ENCODE measurements around the gene RYR2.

- no peak for TF ChIP-seq USF2 (CRISPR knock-in tag; IDR thresholded peaks at IDR 0.05)
- no peak for TF ChIP-seq RFX5 (IDR thresholded peaks at IDR 0.05; ENCODE audit: low read depth, low read length)
- TF ChIP-seq, protein P1, sequence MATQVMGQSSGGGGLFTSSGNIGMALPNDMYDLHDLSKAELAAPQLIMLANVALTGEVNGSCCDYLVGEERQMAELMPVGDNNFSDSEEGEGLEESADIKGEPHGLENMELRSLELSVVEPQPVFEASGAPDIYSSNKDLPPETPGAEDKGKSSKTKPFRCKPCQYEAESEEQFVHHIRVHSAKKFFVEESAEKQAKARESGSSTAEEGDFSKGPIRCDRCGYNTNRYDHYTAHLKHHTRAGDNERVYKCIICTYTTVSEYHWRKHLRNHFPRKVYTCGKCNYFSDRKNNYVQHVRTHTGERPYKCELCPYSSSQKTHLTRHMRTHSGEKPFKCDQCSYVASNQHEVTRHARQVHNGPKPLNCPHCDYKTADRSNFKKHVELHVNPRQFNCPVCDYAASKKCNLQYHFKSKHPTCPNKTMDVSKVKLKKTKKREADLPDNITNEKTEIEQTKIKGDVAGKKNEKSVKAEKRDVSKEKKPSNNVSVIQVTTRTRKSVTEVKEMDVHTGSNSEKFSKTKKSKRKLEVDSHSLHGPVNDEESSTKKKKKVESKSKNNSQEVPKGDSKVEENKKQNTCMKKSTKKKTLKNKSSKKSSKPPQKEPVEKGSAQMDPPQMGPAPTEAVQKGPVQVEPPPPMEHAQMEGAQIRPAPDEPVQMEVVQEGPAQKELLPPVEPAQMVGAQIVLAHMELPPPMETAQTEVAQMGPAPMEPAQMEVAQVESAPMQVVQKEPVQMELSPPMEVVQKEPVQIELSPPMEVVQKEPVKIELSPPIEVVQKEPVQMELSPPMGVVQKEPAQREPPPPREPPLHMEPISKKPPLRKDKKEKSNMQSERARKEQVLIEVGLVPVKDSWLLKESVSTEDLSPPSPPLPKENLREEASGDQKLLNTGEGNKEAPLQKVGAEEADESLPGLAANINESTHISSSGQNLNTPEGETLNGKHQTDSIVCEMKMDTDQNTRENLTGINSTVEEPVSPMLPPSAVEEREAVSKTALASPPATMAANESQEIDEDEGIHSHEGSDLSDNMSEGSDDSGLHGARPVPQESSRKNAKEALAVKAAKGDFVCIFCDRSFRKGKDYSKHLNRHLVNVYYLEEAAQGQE (IDR thresholded peaks at IDR 0.05; ENCODE audit: borderline replicate concordance): no peak
- TF ChIP-seq, protein P1 (CRISPR knock-in tag; IDR thresholded peaks at IDR 0.05; ENCODE audit: low read depth): no peak
Observed at GRCh38 chr1:237858992-237859391, 817.0 kb downstream of the RYR2 start.
